Measurements from ENCODE around the gene MAPK1. TPM values are rescaled to one million over a fixed set of nuclear protein-coding genes. Genes with fewer than 3 reads are reported as not detected.
"Not testable (repeated sequence)": the region's sequence is repeated elsewhere in the genome, so short reads cannot be mapped to it uniquely, and the experiment has no call there.

MAPK1 gene
- total and polyA plus RNA-seq, 4 donors: 16.3 to 154 (median 54.3) TPM

DNA sequence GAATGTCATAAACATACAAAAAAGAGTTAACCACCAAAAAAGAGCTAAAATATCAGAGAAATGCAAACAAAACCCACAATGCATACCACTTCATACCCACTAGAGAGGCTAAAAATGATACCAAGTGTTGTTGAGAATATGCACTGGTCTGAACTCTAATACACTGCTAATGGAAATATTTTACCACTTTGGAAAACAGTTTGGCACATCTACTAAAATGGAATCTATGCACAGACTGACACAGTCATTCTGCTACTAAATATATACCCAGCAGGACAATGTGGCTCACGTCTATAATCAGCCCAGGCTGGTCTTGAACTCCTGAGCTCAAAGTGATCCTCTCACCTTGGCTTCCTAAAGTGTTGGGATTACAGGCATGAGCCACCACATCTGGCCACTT, 18.0 kb downstream of the MAPK1 start:
- peak overlapping the region; percentile 49 to 58 for H3K27ac ChIP-seq (ENCODE audit: low read depth in 1 of 2, low read length in 1 of 2)
- no peaks in the 10 kb centered on the region for H3K27me3 ChIP-seq (ENCODE audit: control insufficient read depth in 3 of 3, insufficient read depth in 3 of 3, low read length in 2 of 3)
- peaks cover 0 to 4% (median 0%) of the 10 kb centered on the region in 4 donors for H3K36me3 ChIP-seq (ENCODE audit: control insufficient read depth in 4 of 4, insufficient read depth in 4 of 4, low read length in 4 of 4)
- no peak overlapping the region for H3K4me3 ChIP-seq
- H3K9me3 ChIP-seq (ENCODE audit: control insufficient read depth in 4 of 4, insufficient read depth in 3 of 4, low read length in 3 of 4): no peaks in the 10 kb centered on the region
- H3K4me1 ChIP-seq (ENCODE audit: control insufficient read depth in 5 of 5, insufficient read depth in 5 of 5, low read length in 5 of 5): peaks cover 0 to 20% (median 0%) of the 10 kb centered on the region in 5 donors
- H3K9ac ChIP-seq (ENCODE audit: insufficient read depth in 1 of 2, low read length in 2 of 2): no peak overlapping the region
- TF ChIP-seq, protein P1, sequence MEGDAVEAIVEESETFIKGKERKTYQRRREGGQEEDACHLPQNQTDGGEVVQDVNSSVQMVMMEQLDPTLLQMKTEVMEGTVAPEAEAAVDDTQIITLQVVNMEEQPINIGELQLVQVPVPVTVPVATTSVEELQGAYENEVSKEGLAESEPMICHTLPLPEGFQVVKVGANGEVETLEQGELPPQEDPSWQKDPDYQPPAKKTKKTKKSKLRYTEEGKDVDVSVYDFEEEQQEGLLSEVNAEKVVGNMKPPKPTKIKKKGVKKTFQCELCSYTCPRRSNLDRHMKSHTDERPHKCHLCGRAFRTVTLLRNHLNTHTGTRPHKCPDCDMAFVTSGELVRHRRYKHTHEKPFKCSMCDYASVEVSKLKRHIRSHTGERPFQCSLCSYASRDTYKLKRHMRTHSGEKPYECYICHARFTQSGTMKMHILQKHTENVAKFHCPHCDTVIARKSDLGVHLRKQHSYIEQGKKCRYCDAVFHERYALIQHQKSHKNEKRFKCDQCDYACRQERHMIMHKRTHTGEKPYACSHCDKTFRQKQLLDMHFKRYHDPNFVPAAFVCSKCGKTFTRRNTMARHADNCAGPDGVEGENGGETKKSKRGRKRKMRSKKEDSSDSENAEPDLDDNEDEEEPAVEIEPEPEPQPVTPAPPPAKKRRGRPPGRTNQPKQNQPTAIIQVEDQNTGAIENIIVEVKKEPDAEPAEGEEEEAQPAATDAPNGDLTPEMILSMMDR (IDR thresholded peaks at IDR 0.05; ENCODE audit: control extremely low read depth, extremely low read depth): no peak
- 36 to 73% methylated on average over 1 of the region's 1 CpG for WGBS, 2 donors
- no peak for ATAC-seq (ENCODE audit: insufficient read depth, low FRiP score)
- DNase-seq: peak in 1 of 3 donors; percentile 14

DNA sequence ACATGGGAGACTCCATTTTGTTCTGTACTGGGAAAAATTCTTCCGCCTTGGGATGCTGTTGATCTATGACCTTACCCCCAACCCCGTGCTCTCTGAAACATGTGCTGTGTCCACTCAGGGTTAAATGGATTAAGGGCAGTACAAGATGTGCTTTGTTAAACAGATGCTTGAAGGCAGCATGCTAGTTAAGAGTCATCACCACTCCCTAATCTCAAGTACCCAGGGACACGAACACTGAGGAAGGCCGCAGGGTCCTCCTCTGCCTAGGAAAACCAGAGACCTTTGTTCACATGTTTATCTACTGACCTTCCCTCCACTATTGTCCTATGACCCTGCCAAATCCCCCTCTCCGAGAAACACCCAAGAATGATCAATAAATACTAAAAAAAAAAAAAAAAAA, 19.4 kb downstream of the MAPK1 start:
- 65 to 89% methylated on average over 5 of the region's 5 CpGs for WGBS, 2 donors
- not testable (repeated sequence) for H3K9ac ChIP-seq (ENCODE audit: insufficient read depth in 1 of 2, low read length in 2 of 2); H3K4me3 ChIP-seq; H3K36me3 ChIP-seq (ENCODE audit: control insufficient read depth in 4 of 4, insufficient read depth in 4 of 4, low read length in 4 of 4); ATAC-seq (ENCODE audit: insufficient read depth, low FRiP score); DNase-seq; H3K27me3 ChIP-seq (ENCODE audit: control insufficient read depth in 3 of 3, insufficient read depth in 3 of 3, low read length in 2 of 3); H3K9me3 ChIP-seq (ENCODE audit: control insufficient read depth in 4 of 4, insufficient read depth in 3 of 4, low read length in 3 of 4)
- peak overlapping the region; percentile 33 to 37 for H3K27ac ChIP-seq (ENCODE audit: low read depth in 1 of 2, low read length in 1 of 2)
- H3K4me1 ChIP-seq (ENCODE audit: control insufficient read depth in 5 of 5, insufficient read depth in 5 of 5, low read length in 5 of 5): peaks cover 0 to 24% (median 0%) of the 10 kb centered on the region in 5 donors

DNA sequence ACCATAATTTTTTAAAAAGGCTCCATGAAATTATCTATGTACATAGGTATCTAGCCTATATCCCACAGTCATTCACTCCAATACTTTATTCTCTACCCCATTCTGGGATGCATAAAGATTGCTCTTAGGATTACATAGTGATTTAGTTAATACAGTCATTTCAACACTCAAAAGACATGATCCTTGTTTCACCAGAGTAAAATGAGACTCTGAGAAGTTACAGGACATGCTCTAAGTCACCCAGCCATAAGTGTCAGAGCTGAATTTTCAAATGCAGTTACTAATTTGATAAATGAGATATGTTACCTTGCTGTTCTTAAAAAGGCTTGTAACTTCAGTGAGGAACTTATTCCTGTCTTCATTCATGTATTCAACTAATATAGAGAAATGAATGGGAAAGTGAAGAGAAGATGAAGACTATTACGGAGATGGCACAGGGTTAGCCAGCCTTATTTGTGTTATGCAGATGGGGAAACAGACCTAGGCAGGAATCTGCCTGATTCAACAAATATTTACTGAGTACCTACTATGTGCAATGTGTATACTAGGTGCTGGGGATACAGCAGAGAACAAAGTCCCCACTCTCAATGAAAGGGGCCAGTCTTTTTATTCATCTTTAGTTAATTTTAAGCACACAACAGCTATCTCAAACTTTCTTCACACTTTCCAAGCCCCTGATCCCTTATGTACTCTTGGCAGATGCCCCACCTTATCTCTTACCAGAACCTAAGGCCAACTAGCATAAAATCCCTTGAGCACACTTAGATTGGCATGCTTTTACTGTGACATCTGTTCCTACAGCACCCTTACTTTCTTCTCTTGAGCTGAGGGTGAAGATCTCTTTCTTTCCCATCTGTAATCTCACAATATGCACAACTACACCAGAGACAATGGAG, 21.6 kb downstream of the MAPK1 start:
- Histone ChIP-seq H3K9ac (ENCODE audit: insufficient read depth in 1 of 2, low read length in 2 of 2) (no peak overlapping the region), H3K27me3 (ENCODE audit: control insufficient read depth in 3 of 3, insufficient read depth in 3 of 3, low read length in 2 of 3) (no peaks in the 10 kb centered on the region), H3K9me3 (ENCODE audit: control insufficient read depth in 4 of 4, insufficient read depth in 3 of 4, low read length in 3 of 4) (no peaks in the 10 kb centered on the region), H3K27ac (ENCODE audit: low read depth in 1 of 2, low read length in 1 of 2) (peak overlapping the region in 1 of 2 donors; percentile 61), H3K4me3 (no peak overlapping the region), H3K4me1 (ENCODE audit: control insufficient read depth in 5 of 5, insufficient read depth in 5 of 5, low read length in 5 of 5) (peaks cover 0 to 27% (median 0%) of the 10 kb centered on the region in 5 donors), H3K36me3 (ENCODE audit: control insufficient read depth in 4 of 4, insufficient read depth in 4 of 4, low read length in 4 of 4) (no peaks in the 10 kb centered on the region)
- DNase-seq: no peak
- TF ChIP-seq, protein P1 (IDR thresholded peaks at IDR 0.05; ENCODE audit: control extremely low read depth, extremely low read depth): no peak
- ATAC-seq (ENCODE audit: insufficient read depth, low FRiP score): no peak
- 91 to 98% methylated on average over 1 of the region's 1 CpG for WGBS, 2 donors

DNA sequence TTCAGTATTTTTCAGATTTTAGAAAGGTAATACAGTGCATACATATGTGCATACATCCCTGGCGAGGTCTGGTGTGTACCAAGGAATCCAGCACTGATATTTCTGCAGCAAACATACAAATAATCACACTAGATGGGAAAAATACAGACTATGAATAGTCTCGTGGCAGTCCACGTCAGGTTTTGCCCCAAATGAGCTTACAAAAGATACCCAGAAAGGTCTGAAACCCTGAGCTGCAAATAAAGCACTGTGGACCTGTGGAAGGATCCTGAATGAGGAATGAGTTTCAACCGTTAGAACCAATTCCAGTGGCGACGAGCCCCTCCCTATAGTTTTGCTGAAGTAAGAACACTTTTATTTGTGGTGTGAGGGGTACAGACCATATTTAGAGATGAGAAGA, 24.5 kb downstream of the MAPK1 start:
- Histone ChIP-seq H3K9me3 (ENCODE audit: control insufficient read depth in 4 of 4, insufficient read depth in 3 of 4, low read length in 3 of 4) (no peaks in the 10 kb centered on the region), H3K9ac (ENCODE audit: insufficient read depth in 1 of 2, low read length in 2 of 2) (no peak overlapping the region), H3K27me3 (ENCODE audit: control insufficient read depth in 3 of 3, insufficient read depth in 3 of 3, low read length in 2 of 3) (no peaks in the 10 kb centered on the region), H3K4me1 (ENCODE audit: control insufficient read depth in 5 of 5, insufficient read depth in 5 of 5, low read length in 5 of 5) (peaks cover 0 to 18% (median 0%) of the 10 kb centered on the region in 5 donors), H3K4me3 (no peak overlapping the region), H3K27ac (ENCODE audit: low read depth in 1 of 2, low read length in 1 of 2) (no peak overlapping the region), H3K36me3 (ENCODE audit: control insufficient read depth in 4 of 4, insufficient read depth in 4 of 4, low read length in 4 of 4) (no peaks in the 10 kb centered on the region)
- 90 to 92% methylated on average over 6 of the region's 6 CpGs for WGBS, 2 donors
- TF ChIP-seq, protein P1 (IDR thresholded peaks at IDR 0.05; ENCODE audit: control extremely low read depth, extremely low read depth): no peak
- no peak for DNase-seq
- no peak for ATAC-seq (ENCODE audit: insufficient read depth, low FRiP score)

Data from lung (tissue), 12 donors.